ENCODE results near the gene PTPN23.
"Not testable (repeated sequence)": the region's sequence is repeated elsewhere in the genome, so short reads cannot be mapped to it uniquely, and the experiment has no call there.

The PTPN23 gene, protein sequence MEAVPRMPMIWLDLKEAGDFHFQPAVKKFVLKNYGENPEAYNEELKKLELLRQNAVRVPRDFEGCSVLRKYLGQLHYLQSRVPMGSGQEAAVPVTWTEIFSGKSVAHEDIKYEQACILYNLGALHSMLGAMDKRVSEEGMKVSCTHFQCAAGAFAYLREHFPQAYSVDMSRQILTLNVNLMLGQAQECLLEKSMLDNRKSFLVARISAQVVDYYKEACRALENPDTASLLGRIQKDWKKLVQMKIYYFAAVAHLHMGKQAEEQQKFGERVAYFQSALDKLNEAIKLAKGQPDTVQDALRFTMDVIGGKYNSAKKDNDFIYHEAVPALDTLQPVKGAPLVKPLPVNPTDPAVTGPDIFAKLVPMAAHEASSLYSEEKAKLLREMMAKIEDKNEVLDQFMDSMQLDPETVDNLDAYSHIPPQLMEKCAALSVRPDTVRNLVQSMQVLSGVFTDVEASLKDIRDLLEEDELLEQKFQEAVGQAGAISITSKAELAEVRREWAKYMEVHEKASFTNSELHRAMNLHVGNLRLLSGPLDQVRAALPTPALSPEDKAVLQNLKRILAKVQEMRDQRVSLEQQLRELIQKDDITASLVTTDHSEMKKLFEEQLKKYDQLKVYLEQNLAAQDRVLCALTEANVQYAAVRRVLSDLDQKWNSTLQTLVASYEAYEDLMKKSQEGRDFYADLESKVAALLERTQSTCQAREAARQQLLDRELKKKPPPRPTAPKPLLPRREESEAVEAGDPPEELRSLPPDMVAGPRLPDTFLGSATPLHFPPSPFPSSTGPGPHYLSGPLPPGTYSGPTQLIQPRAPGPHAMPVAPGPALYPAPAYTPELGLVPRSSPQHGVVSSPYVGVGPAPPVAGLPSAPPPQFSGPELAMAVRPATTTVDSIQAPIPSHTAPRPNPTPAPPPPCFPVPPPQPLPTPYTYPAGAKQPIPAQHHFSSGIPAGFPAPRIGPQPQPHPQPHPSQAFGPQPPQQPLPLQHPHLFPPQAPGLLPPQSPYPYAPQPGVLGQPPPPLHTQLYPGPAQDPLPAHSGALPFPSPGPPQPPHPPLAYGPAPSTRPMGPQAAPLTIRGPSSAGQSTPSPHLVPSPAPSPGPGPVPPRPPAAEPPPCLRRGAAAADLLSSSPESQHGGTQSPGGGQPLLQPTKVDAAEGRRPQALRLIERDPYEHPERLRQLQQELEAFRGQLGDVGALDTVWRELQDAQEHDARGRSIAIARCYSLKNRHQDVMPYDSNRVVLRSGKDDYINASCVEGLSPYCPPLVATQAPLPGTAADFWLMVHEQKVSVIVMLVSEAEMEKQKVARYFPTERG (N-terminal part only)

DNA sequence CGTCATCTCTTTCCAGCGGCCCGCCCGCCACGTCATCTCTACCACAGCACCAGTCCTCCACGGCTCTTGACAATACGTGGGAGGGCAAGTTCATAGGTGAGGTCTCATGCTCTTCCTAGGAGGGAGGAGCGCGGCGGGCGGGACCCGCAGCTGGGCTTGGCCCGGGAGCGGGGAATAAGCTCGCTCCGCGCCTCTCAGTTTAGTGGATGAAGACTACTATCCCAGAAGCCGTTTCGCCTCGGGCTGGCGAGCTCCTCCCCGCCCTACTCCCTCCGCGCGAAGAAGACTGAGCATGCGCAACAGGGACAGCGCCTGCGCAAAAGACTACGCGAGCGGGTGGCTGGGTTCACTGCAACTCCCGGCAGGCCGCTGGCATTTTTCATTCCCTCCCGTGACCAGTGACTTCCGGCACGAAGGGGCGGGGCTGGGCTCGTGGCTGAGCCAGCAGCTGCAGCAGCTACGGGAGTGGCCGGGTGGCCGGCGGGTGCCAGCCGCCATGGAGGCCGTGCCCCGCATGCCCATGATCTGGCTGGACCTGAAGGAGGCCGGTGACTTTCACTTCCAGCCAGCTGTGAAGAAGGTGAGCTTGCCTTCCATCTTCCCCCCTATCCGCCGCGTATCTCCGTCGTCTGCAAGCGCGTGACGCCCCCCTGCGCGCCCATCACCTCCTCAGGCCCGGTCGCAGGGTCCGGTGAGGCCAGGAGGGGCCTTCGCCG, at the start of gene PTPN23:
TSS of gene PTPN23 (plus strand) at position 421 of the 716 bp plus-strand sequence. CDS start at position 497, 76 bp downstream.
- DNase-seq (ENCODE audit: low read depth in 2 of 2), result peak; percentile 95 to 97

DNA sequence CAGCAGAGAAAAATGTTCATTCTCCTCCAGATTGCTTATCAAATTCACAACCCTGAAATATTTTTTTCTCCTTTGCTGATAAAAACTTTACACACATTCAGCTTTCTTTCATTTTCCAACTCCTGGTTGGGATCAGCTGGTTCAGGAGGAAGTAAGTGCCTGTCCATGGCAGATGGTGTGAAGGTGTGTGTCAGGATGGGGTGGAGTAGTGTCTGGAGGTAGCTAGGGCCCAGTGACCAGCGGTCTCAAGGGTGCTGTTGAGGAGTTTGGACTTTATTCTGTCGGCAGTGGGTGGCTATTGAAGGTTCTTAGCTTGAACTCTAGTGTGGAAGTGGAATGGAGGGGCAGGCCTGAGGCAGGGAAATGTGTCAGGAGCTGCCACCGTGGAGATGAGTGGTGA, 46.9 kb upstream of the PTPN23 start:
- DNase-seq (ENCODE audit: low read depth in 2 of 2), result no peak

DNA sequence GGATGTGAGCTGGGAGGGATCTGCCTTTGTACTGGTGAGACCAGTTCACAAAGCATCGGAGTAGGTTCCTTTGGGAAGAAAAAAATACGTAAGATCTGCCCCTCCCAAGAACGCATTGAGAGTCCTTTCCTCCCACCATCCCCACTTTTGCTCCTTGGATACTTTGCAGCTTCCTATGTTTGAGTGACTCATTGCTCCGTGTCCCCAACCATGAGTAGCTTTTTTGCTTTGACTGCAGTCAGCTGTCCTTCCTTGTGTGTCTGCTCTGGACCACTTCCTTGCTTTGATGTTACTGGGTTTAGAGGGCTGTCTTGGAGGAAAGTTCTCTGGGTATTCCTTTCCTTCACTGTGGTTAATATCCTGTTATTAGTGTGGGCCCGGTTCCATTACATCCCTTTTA, 43.2 kb upstream of the PTPN23 start:
- no peak for DNase-seq (ENCODE audit: low read depth in 2 of 2)

DNA sequence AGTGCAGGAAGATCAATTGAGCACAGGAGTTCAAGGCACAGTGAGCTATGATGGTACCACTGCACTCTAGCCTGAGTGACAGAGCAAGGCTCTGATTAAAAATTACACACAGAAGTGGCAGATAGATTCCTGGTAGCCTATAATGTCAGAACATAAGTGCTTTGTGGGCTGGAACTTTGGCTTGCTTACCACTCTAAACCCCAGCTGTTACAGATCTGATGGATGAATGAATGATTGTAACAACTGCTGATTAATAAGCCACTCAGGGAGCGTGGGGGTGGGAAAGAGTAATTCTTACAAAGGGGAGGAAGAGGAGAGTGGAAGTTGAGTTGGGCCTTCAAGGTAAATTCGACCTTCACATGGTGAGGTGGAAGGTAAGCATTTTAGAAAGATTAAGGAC, 40.9 kb upstream of the PTPN23 start:
- no peak for DNase-seq (ENCODE audit: low read depth in 2 of 2)

DNA sequence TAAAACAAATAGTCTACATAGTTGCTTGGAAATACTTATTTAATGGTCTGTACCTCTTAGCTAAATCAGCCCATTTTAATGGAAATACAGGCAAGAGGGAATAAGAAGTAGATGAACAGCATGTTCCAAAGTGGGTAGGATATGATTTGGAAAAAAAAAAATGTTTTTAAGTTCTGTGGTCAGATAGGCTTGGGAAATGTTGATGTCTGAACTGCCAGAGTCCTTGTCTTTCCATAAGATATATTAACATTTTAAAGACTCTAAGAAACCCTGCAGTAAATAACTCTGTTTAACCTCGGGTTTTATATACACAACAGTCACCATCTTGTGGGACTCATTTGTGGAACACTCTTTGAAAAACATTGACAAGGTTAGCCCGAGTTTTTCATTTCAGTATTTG, 40.0 kb upstream of the PTPN23 start:
- DNase-seq (ENCODE audit: low read depth in 2 of 2), result no peak

DNA sequence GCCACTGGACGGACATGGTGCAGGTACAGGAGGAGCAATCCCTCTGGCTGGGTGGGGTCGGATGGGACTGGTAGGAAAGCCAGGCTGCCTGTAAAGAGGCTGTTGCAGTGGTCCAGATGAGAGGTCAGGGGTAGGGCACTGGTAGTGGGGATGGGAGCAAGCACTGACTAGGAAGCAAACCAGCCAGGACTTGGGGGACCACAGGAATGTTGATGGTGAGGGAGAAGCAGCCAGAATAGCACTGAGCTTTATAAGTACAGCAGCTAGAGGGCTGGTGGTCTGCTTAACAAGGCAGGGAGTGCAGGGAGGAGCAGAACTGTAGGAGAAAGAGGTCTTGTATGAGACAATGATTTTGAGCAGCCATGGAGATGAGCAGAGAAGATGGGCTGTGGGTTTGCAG, 38.7 kb upstream of the PTPN23 start:
- DNase-seq (ENCODE audit: low read depth in 2 of 2), result no peak

DNA sequence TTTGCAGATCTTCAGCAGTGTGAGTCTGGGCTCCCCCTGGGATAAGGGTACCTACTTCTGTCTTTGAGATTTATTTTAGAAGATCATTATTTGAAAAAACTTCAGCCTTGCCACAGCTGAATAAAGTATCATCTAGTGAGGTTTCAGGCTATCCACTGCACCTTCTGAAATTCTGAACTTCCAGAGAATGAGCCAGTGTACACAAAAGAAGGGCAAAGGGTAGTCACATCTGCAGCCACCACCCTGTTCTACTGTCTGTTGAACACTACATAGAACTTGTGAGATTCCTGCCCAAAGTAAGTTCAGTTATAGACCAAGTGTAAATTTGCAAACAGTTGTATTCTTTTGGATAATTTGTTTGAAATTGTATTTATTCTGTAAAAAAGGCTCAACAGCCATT, 38.0 kb upstream of the PTPN23 start:
- no peak for DNase-seq (ENCODE audit: low read depth in 2 of 2)

DNA sequence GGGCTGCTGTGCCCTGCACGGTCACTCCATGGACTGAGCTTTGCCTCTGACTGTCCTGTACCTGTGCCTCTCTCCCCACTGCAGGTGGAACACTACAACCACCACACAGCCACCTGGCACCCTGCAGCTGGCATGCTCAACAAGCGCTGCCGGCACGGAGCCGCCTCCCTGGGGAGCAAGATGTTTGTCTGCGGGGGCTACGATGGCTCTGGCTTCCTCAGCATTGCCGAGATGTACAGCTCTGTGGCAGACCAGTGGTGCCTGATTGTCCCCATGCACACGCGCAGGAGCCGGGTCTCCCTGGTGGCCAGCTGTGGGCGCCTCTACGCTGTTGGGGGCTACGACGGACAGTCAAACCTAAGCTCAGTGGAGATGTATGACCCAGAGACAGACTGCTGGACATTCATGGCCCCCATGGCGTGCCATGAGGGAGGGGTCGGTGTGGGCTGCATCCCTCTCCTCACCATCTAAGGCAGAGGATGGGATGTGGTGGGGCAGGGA, 37.3 kb upstream of the PTPN23 start:
- no peak for DNase-seq (ENCODE audit: low read depth in 2 of 2)

DNA sequence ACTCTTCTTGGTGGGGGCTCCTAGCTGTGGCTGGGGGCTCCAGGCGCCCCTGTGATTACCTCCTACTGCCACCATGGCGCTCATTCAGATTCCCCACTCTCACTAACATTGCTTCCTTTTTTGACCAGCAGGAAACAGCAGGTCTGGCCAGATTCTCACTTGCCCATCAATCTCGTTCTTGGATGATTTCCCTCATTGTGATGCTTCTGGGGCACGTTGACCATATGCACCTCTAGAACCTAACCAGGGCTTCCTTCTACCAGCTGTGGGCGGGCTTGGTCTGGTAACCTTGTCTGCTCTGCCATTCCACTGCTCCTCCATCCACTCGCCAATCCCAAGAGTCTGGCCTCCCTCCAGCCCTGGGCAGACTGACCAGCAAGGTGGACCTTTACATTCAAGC, 35.9 kb upstream of the PTPN23 start:
- no peak for DNase-seq (ENCODE audit: low read depth in 2 of 2)

DNA sequence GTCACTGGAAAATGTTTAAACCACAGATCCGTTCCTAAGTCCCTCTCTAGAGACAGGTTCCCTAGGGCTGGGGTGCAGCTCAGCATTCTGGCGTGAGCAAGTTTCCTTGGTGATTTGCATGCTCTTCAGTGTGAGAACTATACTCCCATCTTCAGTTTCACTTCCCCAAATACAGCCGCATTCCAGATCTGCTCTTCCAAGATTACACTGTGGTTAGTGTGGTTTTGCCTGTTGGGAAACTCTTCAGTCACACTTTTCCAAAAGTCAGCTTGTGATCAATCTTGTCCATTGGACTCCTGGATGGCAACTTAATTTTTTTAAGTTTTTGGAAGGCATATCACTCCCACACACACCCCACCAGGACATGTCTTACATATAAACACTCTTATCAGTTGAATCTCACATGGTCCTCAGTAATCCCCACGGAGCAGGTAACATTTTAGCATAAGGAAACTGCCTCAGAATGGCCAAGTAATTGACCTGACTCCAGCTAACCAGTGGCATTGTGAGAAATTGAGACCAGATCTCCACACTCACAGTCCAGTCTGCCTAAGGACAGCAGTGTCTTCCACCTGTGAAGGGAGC, 33.5 kb upstream of the PTPN23 start:
- no peak for DNase-seq (ENCODE audit: low read depth in 2 of 2)

DNA sequence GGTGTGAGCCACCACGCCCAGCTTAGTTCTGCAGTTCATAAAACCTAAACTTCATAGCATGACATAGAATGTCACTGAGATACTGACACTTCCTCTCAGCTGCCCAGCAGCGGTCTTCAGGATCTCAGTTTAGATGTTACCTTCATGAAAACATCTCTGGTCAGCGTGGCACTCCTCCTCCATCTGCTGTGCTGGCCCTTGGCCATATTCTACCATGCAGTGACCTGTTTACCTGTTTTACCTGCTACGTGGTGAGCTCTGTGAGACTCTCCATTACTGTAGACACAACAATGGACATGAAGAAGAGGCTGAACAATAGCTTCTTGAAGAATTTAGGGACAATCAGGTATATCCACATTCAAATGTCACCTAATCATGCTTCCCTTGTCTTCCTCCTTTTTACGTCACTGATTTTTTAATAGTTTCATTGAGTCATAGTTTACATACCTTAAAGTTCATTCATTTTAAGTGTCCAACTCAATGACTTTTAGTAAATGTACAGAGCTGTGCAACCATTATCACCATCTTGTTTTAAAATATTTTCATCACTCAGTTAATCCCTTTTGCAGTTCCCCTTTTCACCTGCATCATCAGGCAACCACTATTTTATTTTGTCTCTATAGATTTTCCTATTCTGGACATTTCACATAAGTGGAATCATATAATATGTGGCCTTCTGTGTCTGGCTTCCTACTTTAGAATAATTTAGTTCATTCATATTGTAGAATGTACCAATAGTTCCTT, 32.2 kb upstream of the PTPN23 start:
- no peak for DNase-seq (ENCODE audit: low read depth in 2 of 2)

DNA sequence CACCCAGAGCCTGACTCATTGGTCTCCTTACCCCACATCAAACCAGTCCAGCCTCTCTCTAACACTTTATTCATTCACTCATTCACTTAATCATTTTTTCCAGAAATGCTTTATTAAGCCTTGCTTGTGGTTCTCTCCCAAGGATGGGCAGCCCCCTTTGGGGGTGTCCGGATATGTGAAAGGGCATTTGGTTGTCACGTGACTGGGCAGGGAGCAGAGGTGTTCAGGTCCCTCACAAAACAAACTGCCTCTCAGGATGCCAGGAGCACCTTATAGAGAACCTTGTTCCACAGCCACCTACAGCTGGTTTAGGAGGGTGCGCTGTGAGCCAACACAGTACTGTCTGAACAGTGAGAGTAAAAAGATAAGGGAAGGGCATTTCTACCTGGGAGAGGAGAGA, 25.8 kb upstream of the PTPN23 start:
- no peak for DNase-seq (ENCODE audit: low read depth in 2 of 2)

DNA sequence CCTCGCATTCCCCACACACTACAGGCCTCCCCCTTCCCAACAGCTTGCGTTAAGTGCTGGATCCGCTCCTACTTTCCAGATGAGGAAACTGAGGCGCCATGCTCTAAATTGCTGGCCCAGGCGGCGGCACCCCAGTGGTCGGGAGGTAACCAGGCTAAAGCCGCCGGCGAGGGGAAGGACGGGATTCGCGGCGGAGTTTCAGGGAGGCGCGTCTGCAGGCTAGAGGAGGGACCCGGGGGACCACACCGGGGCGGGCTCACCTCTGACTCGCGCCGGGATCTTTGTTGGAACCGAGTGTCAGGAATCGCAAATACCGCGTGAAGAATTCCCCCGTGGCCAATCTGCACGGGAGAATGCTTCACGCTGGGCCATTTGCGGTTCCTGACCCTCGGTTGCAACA, 24.6 kb upstream of the PTPN23 start:
- no peak for DNase-seq (ENCODE audit: low read depth in 2 of 2)

DNA sequence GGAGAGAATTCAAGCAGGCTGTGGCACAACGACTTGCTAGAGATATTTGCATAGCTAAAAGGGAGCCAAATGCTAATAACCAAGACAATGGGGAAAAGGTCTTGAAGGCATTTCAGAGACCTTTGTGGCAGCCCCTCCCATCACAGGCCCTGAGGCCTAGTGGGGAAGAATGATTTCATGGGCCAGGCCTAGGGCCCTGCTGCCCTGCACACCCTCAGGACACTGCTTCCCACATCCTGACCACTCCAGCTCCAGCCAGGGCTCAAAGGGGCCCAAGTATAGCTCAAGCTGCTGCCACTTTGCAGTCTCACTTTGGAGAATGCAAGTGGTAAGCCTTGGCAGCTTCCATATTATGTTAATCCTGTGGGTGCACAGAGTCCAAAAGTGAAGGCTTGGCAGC, 21.5 kb upstream of the PTPN23 start:
- no peak for DNase-seq (ENCODE audit: low read depth in 2 of 2)

DNA sequence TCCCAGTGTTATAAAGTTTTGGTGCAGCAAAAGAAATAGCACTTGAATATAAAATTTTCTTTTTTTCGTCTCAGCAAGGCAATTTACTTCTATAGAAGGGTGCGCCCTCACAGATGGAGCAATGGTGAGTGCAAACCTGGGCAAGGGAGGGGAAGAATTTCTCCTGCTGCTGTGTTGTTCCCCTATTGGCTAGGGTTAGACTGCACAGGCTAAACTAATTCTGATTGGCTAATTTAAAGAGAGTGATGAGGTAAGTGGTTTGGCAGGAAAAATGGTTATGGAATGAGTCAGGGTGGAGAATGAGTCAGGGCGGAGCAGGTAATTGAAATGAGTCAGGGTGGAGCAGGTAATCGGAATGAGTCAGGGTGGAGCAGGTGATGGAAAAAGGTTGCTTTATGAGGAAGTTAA, 20.7 kb upstream of the PTPN23 start:
- DNase-seq (ENCODE audit: low read depth in 2 of 2), result not testable (repeated sequence)

DNA sequence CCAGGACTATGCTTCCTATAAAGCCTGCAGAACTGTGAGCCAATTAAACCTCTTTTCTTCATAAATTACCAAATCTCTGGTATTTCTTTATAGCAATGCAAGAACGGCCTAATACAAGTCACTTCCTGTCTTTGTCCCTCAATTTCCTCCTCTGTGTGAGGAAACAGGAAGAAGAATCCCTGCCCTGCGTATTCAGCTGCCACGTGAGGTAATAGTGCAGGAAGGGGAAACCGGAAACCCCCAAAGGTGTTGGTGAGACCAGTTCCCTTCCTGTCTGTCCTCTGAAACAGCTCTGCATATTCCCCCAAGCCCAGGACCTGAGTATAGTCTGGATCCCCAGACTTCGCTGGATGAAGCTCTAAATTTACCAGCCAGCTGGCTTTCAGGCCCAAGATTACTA, 18.1 kb upstream of the PTPN23 start:
- no peak for DNase-seq (ENCODE audit: low read depth in 2 of 2)

DNA sequence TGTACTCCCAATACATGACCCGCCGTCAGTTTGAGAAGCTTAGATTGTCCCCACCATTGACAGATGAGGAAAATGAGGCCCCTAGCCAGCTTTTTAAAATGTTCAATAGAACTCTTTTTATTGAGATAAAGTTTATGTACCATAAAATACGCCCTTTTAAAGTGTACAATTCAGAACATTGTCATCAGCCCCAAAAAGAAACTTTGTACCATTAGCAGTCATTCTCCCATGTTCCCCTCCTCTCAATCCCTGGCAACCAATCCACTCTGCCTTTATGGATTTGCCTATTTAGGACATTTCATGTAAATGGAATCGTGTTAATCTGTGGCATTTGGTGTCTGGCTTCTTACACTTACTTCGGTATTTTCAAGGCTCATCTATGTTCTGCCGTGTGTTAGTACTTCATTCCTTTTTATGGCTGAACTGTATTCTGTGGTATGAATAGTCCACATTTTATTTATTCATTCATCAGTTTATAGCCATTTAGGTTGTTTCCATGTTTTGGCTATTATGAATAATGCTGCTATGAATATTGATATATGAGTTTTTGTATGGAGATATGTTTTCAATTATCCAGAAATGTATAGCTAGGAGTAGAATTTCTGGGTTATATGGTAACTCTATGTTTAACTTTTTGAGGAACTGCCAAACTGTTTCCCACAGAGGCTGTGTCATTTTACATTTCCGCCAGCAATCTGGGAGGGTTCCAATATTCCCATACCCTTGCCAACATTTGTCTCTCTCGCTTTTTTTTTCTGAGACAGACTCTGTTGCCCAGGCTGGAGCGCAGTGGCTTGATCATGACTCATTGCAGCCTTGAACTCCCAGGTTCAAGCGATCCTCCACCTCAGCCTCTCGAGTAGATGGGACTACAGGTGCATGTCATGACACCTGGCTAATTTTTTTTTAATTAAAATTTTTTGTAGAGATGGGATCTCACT, 15.3 kb upstream of the PTPN23 start:
- DNase-seq (ENCODE audit: low read depth in 2 of 2), result no peak

DNA sequence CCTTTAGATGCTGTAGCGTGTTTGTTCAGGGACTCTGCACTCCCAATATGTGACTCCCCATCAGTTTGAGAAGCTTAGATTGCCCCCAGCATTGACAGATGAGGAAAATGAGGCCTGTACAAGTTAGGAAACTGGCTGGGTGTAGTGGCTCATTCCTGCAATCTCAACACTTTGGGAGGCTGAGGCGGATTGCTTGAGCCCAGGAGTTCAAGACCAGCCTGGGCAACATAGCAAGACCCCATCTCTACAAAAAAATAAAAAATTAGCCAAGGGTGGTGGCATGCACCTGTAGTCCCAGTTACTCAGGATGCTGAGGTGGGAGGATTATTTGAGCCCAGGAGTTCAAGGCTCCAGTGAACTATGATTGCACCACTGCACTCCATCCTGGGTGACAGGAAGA, 14.0 kb upstream of the PTPN23 start:
- no peak for DNase-seq (ENCODE audit: low read depth in 2 of 2)

DNA sequence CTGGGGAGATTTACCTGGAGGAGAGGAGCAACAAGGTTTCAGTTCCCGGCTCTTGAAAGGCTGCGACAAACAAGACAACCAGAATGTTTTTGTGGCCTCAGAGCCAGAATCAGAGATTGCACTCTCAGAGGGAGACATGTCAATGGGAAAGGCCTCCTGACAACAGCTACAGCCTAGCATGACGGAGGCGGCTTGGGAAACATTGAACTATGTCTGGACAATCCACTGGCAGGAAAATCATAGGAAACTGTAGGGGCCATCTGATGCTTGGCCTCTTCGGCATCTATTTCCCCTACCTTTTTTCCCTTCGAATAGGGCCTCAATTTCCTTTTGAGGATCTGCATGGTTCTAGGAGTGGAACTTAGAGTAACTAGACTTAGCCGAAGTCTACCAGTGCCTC, 13.2 kb upstream of the PTPN23 start:
- DNase-seq (ENCODE audit: low read depth in 2 of 2), result no peak

Measured in stimulated activated CD8-positive, alpha-beta memory T cell treated with anti-CD3 and anti-CD28 coated beads, Interleukin-15, amount 100 ng/mL, for 4 hours (primary cell).